Liver (tissue), 9 donors: ENCODE data around the gene EXOC3. TPM values are rescaled to one million over a fixed set of nuclear protein-coding genes. Genes with fewer than 3 reads are reported as not detected.
"Not testable (repeated sequence)": the region's sequence is repeated elsewhere in the genome, so short reads cannot be mapped to it uniquely, and the experiment has no call there.

Experiments used
- DNase-seq: peaks from one replicate; pipeline ENCODE4 v3.0.0-alpha.2; 2017; ENCODE audit warnings: low spot score
- H3K27ac ChIP-seq, 2 donors: one replicate each; pipeline ENCODE4 v1.7.0; 2013; ENCODE audit warnings: inconsistent platforms in 2 of 2, low read length in 2 of 2, control low read depth in 1 of 2, low read depth in 1 of 2, mild to moderate bottlenecking in 1 of 2
- H3K27me3 ChIP-seq, 4 donors: one replicate each; pipeline versions ENCODE4 v1.6.1 to v1.7.0; 2013; ENCODE audit warnings: low read length in 3 of 4, inconsistent platforms in 1 of 4, mild to moderate bottlenecking in 1 of 4, moderate library complexity in 1 of 4; ENCODE audit not compliant: control insufficient read depth in 4 of 4, insufficient read depth in 4 of 4
- H3K36me3 ChIP-seq, 4 donors: one replicate each; pipeline versions ENCODE4 v1.6.1 to v1.7.0; 2013; ENCODE audit warnings: low read length in 3 of 4, mild to moderate bottlenecking in 3 of 4, low read depth in 1 of 4, moderate library complexity in 1 of 4; ENCODE audit not compliant: control insufficient read depth in 4 of 4, insufficient read depth in 3 of 4
- H3K4me1 ChIP-seq, 4 donors: one replicate each; pipeline versions ENCODE4 v1.6.1 to v1.7.0; 2013; ENCODE audit warnings: low read length in 3 of 4, mild to moderate bottlenecking in 3 of 4, moderate library complexity in 1 of 4; ENCODE audit not compliant: control insufficient read depth in 4 of 4, insufficient read depth in 4 of 4
- H3K4me3 ChIP-seq, 3 donors: one replicate each; pipeline versions ENCODE4 v1.6.1 to v1.7.0; 2013; ENCODE audit warnings: low read length in 3 of 3, control low read depth in 1 of 3, low read depth in 1 of 3, mild to moderate bottlenecking in 1 of 3
- H3K9ac ChIP-seq, 2 donors: one replicate each; pipeline ENCODE4 v1.7.0; 2013; ENCODE audit warnings: low read length in 2 of 2, mild to moderate bottlenecking in 2 of 2, moderate library complexity in 2 of 2, control low read depth in 1 of 2, low read depth in 1 of 2
- H3K9me3 ChIP-seq, 4 donors: one replicate each; pipeline versions ENCODE4 v1.6.1 to v1.7.0; 2013; ENCODE audit warnings: low read length in 3 of 4; ENCODE audit not compliant: control insufficient read depth in 4 of 4
- EGR1 ChIP-seq, 2 donors: IDR thresholded peaks; 2 replicates each; pipeline ENCODE4 v1.6.1; 2016 to 2018; ENCODE audit warnings: antibody characterized with exemption in 2 of 2, low read depth in 2 of 2
- FOXA1 ChIP-seq: IDR thresholded peaks from 2 replicates; pipeline ENCODE4 v1.6.1; 2016; ENCODE audit warnings: antibody characterized with exemption
- GABPA ChIP-seq, 2 donors: IDR thresholded peaks in 1 of 2; conservative IDR thresholded peaks in 1 of 2; 2 replicates each; pipeline ENCODE4 v1.6.1; 2016; ENCODE audit warnings: antibody characterized with exemption in 2 of 2, mild to moderate bottlenecking in 1 of 2, moderate library complexity in 1 of 2
- HNF4A ChIP-seq, 2 donors: conservative IDR thresholded peaks; 2 replicates each; pipeline ENCODE4 v1.6.1; 2016; ENCODE audit warnings: antibody characterized with exemption in 2 of 2, mild to moderate bottlenecking in 2 of 2
- HNF4G ChIP-seq: IDR thresholded peaks from 2 replicates; pipeline ENCODE4 v1.6.1; 2016; ENCODE audit warnings: antibody characterized with exemption
- JUND ChIP-seq, 2 donors: IDR thresholded peaks; 2 replicates each; pipeline ENCODE4 v1.6.1; 2016; ENCODE audit warnings: antibody characterized with exemption in 2 of 2
- NR2F2 ChIP-seq: IDR thresholded peaks from 2 replicates; pipeline ENCODE4 v1.6.1; 2016; ENCODE audit warnings: antibody characterized with exemption
- RAD21 ChIP-seq, 2 donors: IDR thresholded peaks; 2 replicates each; pipeline ENCODE4 v1.6.1; 2016; ENCODE audit warnings: antibody characterized with exemption in 2 of 2, mild to moderate bottlenecking in 2 of 2
- RXRA ChIP-seq, 2 donors: IDR thresholded peaks; 2 replicates each; pipeline ENCODE4 v1.6.1; 2017 to 2018; ENCODE audit warnings: antibody characterized with exemption in 2 of 2, mild to moderate bottlenecking in 1 of 2
- SP1 ChIP-seq: IDR thresholded peaks from 2 replicates; pipeline ENCODE4 v1.6.1; 2018; ENCODE audit warnings: antibody characterized with exemption, mild to moderate bottlenecking
- TAF1 ChIP-seq: conservative IDR thresholded peaks from 2 replicates; pipeline ENCODE4 v1.6.1; 2016; ENCODE audit warnings: antibody characterized with exemption, mild to moderate bottlenecking
- YY1 ChIP-seq: IDR thresholded peaks from 2 replicates; pipeline ENCODE4 v1.6.1; 2016; ENCODE audit warnings: antibody characterized with exemption, mild to moderate bottlenecking
- WGBS: extraction: QIAGEN DNeasy Blood & Tissue Kit; methylation state at CpG from one replicate; pipeline ENCODE4 v1.1.7; 2013; 5-methylcytosine and 5-hydroxymethylcytosine counted together
- polyA plus RNA-seq, 2 donors: library from polyadenylated mRNA; stranded (reverse) in 1 of 2; unstranded in 1 of 2; fragments of 200-250 nt in 1 of 2; fragments of >200 nt in 1 of 2; fragmentation: Nextera tagmentation in 1 of 2; extraction: Ambion mirVana in 1 of 2; gene quantifications; one replicate each; pipeline versions ENCODE4 v1.2.1 to v1.2.3, GENCODE V29; 2013 to 2015
- total RNA-seq, 2 donors: library from RNA; depleted of rRNA; stranded (reverse); fragments of >200 nt; gene quantifications; one replicate each; pipeline ENCODE4 v1.2.3, GENCODE V29; 2014
- TF ChIP-seq, protein P1 (sequence below): IDR thresholded peaks from 2 replicates; pipeline ENCODE4 v1.6.1; 2016; ENCODE audit warnings: antibody characterized with exemption, mild to moderate bottlenecking
- TF ChIP-seq, protein P2 (sequence below): fragments of 150-350 bp; IDR thresholded peaks from 2 replicates; pipeline ENCODE4 v1.5.1; 2017; ENCODE audit warnings: improper control_type of control experiment, low read depth, low read length; ENCODE audit not compliant: missing input control
- TF ChIP-seq, protein P3 (sequence below): IDR thresholded peaks from 2 replicates; pipeline ENCODE4 v1.6.1; 2016; ENCODE audit warnings: antibody characterized with exemption
- donor health status: healthy.
- donor health status: healthy.
- donor health status: healthy.
- donor health status: healthy.
- donor health status: healthy.

Gene EXOC3
- total and polyA plus RNA-seq, 4 donors, result 12.4 to 23.9 (median 18.5) TPM

DNA sequence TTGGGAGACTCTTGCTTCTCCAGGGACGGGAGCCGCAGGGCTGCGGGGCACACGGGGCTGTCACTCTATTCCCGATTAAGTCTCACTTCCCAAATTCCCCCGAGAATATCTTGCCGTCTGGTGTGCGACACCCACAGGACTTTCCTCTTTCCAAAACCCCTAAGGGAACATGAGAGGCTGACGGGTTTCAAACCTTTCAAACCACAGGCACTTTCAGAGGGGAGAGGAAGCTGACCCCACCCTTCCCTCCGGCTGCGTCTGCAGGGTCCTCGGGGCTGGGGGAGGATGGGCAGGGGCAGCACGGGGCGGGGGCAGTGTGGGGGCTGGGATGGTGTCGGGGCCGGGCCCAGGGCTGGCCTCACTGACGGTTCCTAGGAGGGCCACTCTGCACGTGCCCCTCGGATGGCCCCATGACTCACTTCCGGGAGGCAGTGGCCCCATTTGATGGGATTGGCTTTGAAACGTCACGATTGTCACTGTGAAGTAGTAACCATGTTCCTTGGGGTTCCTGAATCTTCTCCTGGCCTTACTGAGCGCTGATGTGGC, 43.0 kb downstream of the EXOC3 start:
- Histone ChIP-seq H3K9ac (no peak overlapping the region), H3K4me1 (no peaks in the 10 kb centered on the region), H3K27ac (no peak overlapping the region), H3K9me3 (no peaks in the 10 kb centered on the region), H3K36me3 (no peaks in the 10 kb centered on the region), H3K4me3 (no peak overlapping the region), H3K27me3 (no peaks in the 10 kb centered on the region)
- no peak for TF ChIP-seq RXRA (IDR thresholded peaks at IDR 0.05)
- no peak for TF ChIP-seq HNF4G
- TF ChIP-seq SP1, result no peak
- TF ChIP-seq, protein P1, sequence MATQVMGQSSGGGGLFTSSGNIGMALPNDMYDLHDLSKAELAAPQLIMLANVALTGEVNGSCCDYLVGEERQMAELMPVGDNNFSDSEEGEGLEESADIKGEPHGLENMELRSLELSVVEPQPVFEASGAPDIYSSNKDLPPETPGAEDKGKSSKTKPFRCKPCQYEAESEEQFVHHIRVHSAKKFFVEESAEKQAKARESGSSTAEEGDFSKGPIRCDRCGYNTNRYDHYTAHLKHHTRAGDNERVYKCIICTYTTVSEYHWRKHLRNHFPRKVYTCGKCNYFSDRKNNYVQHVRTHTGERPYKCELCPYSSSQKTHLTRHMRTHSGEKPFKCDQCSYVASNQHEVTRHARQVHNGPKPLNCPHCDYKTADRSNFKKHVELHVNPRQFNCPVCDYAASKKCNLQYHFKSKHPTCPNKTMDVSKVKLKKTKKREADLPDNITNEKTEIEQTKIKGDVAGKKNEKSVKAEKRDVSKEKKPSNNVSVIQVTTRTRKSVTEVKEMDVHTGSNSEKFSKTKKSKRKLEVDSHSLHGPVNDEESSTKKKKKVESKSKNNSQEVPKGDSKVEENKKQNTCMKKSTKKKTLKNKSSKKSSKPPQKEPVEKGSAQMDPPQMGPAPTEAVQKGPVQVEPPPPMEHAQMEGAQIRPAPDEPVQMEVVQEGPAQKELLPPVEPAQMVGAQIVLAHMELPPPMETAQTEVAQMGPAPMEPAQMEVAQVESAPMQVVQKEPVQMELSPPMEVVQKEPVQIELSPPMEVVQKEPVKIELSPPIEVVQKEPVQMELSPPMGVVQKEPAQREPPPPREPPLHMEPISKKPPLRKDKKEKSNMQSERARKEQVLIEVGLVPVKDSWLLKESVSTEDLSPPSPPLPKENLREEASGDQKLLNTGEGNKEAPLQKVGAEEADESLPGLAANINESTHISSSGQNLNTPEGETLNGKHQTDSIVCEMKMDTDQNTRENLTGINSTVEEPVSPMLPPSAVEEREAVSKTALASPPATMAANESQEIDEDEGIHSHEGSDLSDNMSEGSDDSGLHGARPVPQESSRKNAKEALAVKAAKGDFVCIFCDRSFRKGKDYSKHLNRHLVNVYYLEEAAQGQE, result no peak
- TF ChIP-seq RAD21 (IDR thresholded peaks at IDR 0.05), result no peak
- TF ChIP-seq EGR1 (IDR thresholded peaks at IDR 0.05; ENCODE audit: low read depth in 2 of 2), result no peak
- no peak for TF ChIP-seq HNF4A (conservative IDR thresholded peaks at IDR 0.05)
- TF ChIP-seq, protein P2, sequence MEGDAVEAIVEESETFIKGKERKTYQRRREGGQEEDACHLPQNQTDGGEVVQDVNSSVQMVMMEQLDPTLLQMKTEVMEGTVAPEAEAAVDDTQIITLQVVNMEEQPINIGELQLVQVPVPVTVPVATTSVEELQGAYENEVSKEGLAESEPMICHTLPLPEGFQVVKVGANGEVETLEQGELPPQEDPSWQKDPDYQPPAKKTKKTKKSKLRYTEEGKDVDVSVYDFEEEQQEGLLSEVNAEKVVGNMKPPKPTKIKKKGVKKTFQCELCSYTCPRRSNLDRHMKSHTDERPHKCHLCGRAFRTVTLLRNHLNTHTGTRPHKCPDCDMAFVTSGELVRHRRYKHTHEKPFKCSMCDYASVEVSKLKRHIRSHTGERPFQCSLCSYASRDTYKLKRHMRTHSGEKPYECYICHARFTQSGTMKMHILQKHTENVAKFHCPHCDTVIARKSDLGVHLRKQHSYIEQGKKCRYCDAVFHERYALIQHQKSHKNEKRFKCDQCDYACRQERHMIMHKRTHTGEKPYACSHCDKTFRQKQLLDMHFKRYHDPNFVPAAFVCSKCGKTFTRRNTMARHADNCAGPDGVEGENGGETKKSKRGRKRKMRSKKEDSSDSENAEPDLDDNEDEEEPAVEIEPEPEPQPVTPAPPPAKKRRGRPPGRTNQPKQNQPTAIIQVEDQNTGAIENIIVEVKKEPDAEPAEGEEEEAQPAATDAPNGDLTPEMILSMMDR, result no peak
- TF ChIP-seq YY1, result no peak
- TF ChIP-seq FOXA1, result no peak
- no peak for TF ChIP-seq TAF1
- no peak for TF ChIP-seq GABPA (IDR thresholded peaks at IDR 0.05 in 1 of 2, conservative IDR thresholded peaks at IDR 0.05 in 1 of 2)
- TF ChIP-seq, protein P3, sequence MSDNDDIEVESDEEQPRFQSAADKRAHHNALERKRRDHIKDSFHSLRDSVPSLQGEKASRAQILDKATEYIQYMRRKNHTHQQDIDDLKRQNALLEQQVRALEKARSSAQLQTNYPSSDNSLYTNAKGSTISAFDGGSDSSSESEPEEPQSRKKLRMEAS, result no peak
- TF ChIP-seq JUND (IDR thresholded peaks at IDR 0.05), result no peak
- no peak for TF ChIP-seq NR2F2
- 55% methylated on average over 23 of the region's 23 CpGs for WGBS
- no peak for DNase-seq

DNA sequence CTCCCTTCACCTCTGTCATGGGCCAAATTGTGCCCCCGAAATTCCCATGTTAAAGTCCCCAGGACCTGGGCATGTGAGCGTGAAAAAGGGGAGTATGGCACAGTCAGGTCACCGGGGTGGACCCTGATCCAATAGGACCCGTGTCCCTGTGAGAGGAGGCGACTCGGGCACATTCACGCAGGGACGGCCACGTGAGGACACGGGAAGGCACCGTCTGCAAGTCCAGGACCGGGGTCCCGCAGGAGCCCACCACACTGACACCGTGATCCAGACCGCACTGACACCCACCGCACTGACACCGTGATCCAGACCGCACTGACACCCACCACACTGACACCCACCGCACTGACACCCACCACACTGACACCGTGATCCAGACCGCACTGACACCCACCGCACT, 43.6 kb downstream of the EXOC3 start:
- H3K27ac ChIP-seq, DNase-seq, H3K9ac ChIP-seq, H3K4me3 ChIP-seq, H3K36me3 ChIP-seq, H3K27me3 ChIP-seq, H3K4me1 ChIP-seq, H3K9me3 ChIP-seq: not testable (repeated sequence)
- WGBS, result 87% methylated on average over 18 of the region's 22 CpGs
